GM23338 (cell line): ENCODE results near the gene GRM8. TPM values are rescaled to one million over a fixed set of nuclear protein-coding genes. Genes with fewer than 3 reads are reported as not detected.

Experiments used
- ATAC-seq: fragments of 200-7000 bp; cut with Tn5 transposase; 3 replicates; pipeline ENCODE4 v1.9.1; 2020
- DNase-seq: peaks from one replicate; pipeline ENCODE4 v3.0.0-alpha.2; 2015; ENCODE audit warnings: low spot score
- H2AFZ ChIP-seq: fragments of 200-600 bp; sonication (generic); 2 replicates; pipeline ENCODE4 v1.8.0; 2016; ENCODE audit warnings: antibody characterized with exemption, mild to moderate bottlenecking, moderate library complexity
- H3F3A ChIP-seq: fragments of 200-600 bp; sonication (generic); replicated peaks from 2 replicates; pipeline ENCODE4 v1.8.0; 2017; ENCODE audit warnings: antibody characterized with exemption, mixed run types, low read depth
- H3K27ac ChIP-seq: fragments of 200-600 bp; sonication (generic); 2 replicates; pipeline ENCODE4 v1.6.1; 2016; ENCODE audit warnings: low read depth
- H3K27me3 ChIP-seq: fragments of 200-600 bp; sonication (generic); 2 replicates; pipeline ENCODE4 v1.8.0; 2016; ENCODE audit warnings: mild to moderate bottlenecking, mixed run types, moderate library complexity; ENCODE audit not compliant: insufficient read depth
- H3K36me3 ChIP-seq: fragments of 200-600 bp; sonication (generic); 2 replicates; pipeline ENCODE4 v1.8.0; 2016; ENCODE audit warnings: mild to moderate bottlenecking; ENCODE audit not compliant: insufficient read depth
- H3K4me1 ChIP-seq: fragments of 200-600 bp; sonication (generic); 2 replicates; pipeline ENCODE4 v1.8.0; 2016; ENCODE audit warnings: mild to moderate bottlenecking, moderate library complexity; ENCODE audit not compliant: insufficient read depth
- H3K4me2 ChIP-seq: fragments of 200-600 bp; sonication (generic); 2 replicates; pipeline ENCODE4 v1.7.1; 2017; ENCODE audit warnings: mixed run types
- H3K4me3 ChIP-seq: fragments of 200-600 bp; sonication (generic); 2 replicates; pipeline ENCODE4 v1.6.1; 2016; ENCODE audit warnings: mixed run types
- H3K79me2 ChIP-seq: fragments of 200-600 bp; sonication (generic); replicated peaks from 2 replicates; pipeline ENCODE4 v1.8.0; 2017; ENCODE audit warnings: mild to moderate bottlenecking; ENCODE audit not compliant: insufficient read depth
- H3K9me2 ChIP-seq: fragments of 200-600 bp; sonication (generic); 2 replicates; pipeline ENCODE4 v1.8.0; 2017; ENCODE audit not compliant: insufficient read depth
- H4K20me1 ChIP-seq: fragments of 200-600 bp; sonication (generic); replicated peaks from 2 replicates; pipeline ENCODE4 v1.8.0; 2017; ENCODE audit warnings: mild to moderate bottlenecking; ENCODE audit not compliant: insufficient read depth
- H3K27ac Mint-ChIP-seq: 2 replicates; pipeline ENCODE4 v1.8.0; 2020; ENCODE audit warnings: inconsistent platforms, mild to moderate bottlenecking, moderate library complexity, mixed read lengths
- H3K27me3 Mint-ChIP-seq: 3 replicates; pipeline ENCODE4 v1.8.0; 2022; ENCODE audit warnings: low read depth, mild to moderate bottlenecking, moderate library complexity, mixed read lengths, inconsistent platforms; ENCODE audit not compliant: insufficient read depth, poor library complexity
- H3K36me3 Mint-ChIP-seq: 3 replicates; pipeline ENCODE4 v1.8.0; 2021; ENCODE audit warnings: low read depth, mild to moderate bottlenecking, inconsistent platforms, moderate library complexity, mixed read lengths
- H3K4me1 Mint-ChIP-seq: 3 replicates; pipeline ENCODE4 v1.8.0; 2020; ENCODE audit warnings: mild to moderate bottlenecking, inconsistent platforms, mixed read lengths
- H3K4me3 Mint-ChIP-seq: 3 replicates; pipeline ENCODE4 v1.8.0; 2021; ENCODE audit warnings: moderate library complexity, mild to moderate bottlenecking, inconsistent platforms, mixed read lengths
- H3K9me3 Mint-ChIP-seq: 3 replicates; pipeline ENCODE4 v1.8.0; 2020; ENCODE audit warnings: moderate library complexity, mild to moderate bottlenecking, inconsistent platforms, mixed read lengths
- CREB1 ChIP-seq: fragments of 250-450 bp; sonication (Bioruptor Pico); IDR thresholded peaks from 2 replicates; pipeline ENCODE4 v1.5.0; 2020; ENCODE audit warnings: low read depth, mild to moderate bottlenecking, moderate library complexity
- ETS1 ChIP-seq: IDR thresholded peaks from 2 replicates; pipeline ENCODE4 v1.6.1; 2016; ENCODE audit warnings: antibody characterized with exemption
- EZH2 ChIP-seq: fragments of 200-600 bp; sonication (generic); IDR thresholded peaks from one replicate; pipeline ENCODE4 v1.8.0; 2017; ENCODE audit warnings: antibody characterized with exemption, mild to moderate bottlenecking, low read depth; ENCODE audit not compliant: unreplicated experiment
- EZH2phosphoT487 ChIP-seq: fragments of 200-600 bp; sonication (generic); IDR thresholded peaks from one replicate; pipeline ENCODE4 v1.8.1; 2018; ENCODE audit warnings: antibody characterized with exemption; ENCODE audit not compliant: unreplicated experiment
- JUNB ChIP-seq: IDR thresholded peaks from one replicate; pipeline ENCODE4 v1.6.1; 2016; ENCODE audit warnings: antibody characterized with exemption; ENCODE audit not compliant: unreplicated experiment
- NANOG ChIP-seq: IDR thresholded peaks from 2 replicates; pipeline ENCODE4 v1.6.1; 2016; ENCODE audit warnings: antibody characterized with exemption, borderline replicate concordance
- POLR2AphosphoS5 ChIP-seq: IDR thresholded peaks from 2 replicates; pipeline ENCODE4 v1.6.1; 2016; ENCODE audit warnings: antibody characterized with exemption, low read depth
- STAT1 ChIP-seq: IDR thresholded peaks from one replicate; pipeline ENCODE4 v1.6.1; 2016; ENCODE audit warnings: antibody characterized with exemption; ENCODE audit not compliant: unreplicated experiment
- ZNF114 ChIP-seq: fragments of 250-450 bp; sonication (Bioruptor Pico); IDR thresholded peaks from 2 replicates; pipeline ENCODE4 v1.5.0; 2020; ENCODE audit warnings: mild to moderate bottlenecking, moderate library complexity
- ZNF331 ChIP-seq: fragments of 250-450 bp; sonication (Bioruptor Pico); IDR thresholded peaks from 2 replicates; pipeline ENCODE4 v1.5.0; 2020; ENCODE audit warnings: low read depth, mild to moderate bottlenecking, moderate library complexity
- polyA plus RNA-seq: library from polyadenylated mRNA; unstranded; fragments of >200 nt; fragmentation: Nextera tagmentation; extraction: Ambion mirVana; gene quantifications from 2 replicates; pipeline ENCODE4 v1.2.1, GENCODE V29; 2016
- total RNA-seq: library from RNA; depleted of rRNA; stranded (reverse); fragments of >200 nt; shearing (Covaris generic); gene quantifications from 2 replicates; pipeline ENCODE4 v1.2.3, GENCODE V29; 2014
- TF ChIP-seq, protein P1 (sequence below), 2 experiments: fragments of 200-600 bp in 1 of 2; sonication (generic) in 1 of 2; conservative IDR thresholded peaks; 2 replicates each; pipeline versions ENCODE4 v1.5.1 to v1.6.1; 2016 to 2017; ENCODE audit warnings: antibody characterized with exemption in 2 of 2, low read depth in 2 of 2, mild to moderate bottlenecking in 2 of 2, moderate library complexity in 1 of 2
- TF ChIP-seq, protein P2 (sequence below): IDR thresholded peaks from one replicate; pipeline ENCODE4 v1.6.1; 2018; ENCODE audit warnings: antibody characterized with exemption; ENCODE audit not compliant: unreplicated experiment

The GRM8 gene
- total and polyA plus RNA-seq, 2 experiments from 2014 or later = 1.9 to 6.6 TPM

GRCh38 chr7:126750207-126750911 is 502.4 kb downstream of the GRM8 start:
- Histone ChIP-seq H3K79me2 (no peaks in the 10 kb centered on the region), H3K27ac (no peak overlapping the region), H3K9me2 (no peaks in the 10 kb centered on the region), H2AFZ (no peak overlapping the region), H3K4me3 (no peak overlapping the region), H3K27me3 (no peaks in the 10 kb centered on the region), H3K4me2 (no peak overlapping the region), H3K4me1 (no peaks in the 10 kb centered on the region; the same call in 1 of the 2 replicates), H3K36me3 (no peaks in the 10 kb centered on the region), H4K20me1 (no peaks in the 10 kb centered on the region), H3F3A (no peaks in the 10 kb centered on the region)
- DNase-seq = no peak
- no peak overlapping the region for H3K27ac Mint-ChIP-seq
- no peak for ATAC-seq
- H3K4me3 Mint-ChIP-seq = no peak overlapping the region
- peaks cover 6% of the 10 kb centered on the region; the same call in 2 of the 3 replicates for H3K4me1 Mint-ChIP-seq
- H3K27me3 Mint-ChIP-seq = no peaks in the 10 kb centered on the region
- no peaks in the 10 kb centered on the region for H3K9me3 Mint-ChIP-seq
- no peaks in the 10 kb centered on the region for H3K36me3 Mint-ChIP-seq
- TF ChIP-seq, protein P1, sequence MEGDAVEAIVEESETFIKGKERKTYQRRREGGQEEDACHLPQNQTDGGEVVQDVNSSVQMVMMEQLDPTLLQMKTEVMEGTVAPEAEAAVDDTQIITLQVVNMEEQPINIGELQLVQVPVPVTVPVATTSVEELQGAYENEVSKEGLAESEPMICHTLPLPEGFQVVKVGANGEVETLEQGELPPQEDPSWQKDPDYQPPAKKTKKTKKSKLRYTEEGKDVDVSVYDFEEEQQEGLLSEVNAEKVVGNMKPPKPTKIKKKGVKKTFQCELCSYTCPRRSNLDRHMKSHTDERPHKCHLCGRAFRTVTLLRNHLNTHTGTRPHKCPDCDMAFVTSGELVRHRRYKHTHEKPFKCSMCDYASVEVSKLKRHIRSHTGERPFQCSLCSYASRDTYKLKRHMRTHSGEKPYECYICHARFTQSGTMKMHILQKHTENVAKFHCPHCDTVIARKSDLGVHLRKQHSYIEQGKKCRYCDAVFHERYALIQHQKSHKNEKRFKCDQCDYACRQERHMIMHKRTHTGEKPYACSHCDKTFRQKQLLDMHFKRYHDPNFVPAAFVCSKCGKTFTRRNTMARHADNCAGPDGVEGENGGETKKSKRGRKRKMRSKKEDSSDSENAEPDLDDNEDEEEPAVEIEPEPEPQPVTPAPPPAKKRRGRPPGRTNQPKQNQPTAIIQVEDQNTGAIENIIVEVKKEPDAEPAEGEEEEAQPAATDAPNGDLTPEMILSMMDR (conservative IDR thresholded peaks at IDR 0.05; ENCODE audit: low read depth in 2 of 2) = no peak
- TF ChIP-seq, protein P2, sequence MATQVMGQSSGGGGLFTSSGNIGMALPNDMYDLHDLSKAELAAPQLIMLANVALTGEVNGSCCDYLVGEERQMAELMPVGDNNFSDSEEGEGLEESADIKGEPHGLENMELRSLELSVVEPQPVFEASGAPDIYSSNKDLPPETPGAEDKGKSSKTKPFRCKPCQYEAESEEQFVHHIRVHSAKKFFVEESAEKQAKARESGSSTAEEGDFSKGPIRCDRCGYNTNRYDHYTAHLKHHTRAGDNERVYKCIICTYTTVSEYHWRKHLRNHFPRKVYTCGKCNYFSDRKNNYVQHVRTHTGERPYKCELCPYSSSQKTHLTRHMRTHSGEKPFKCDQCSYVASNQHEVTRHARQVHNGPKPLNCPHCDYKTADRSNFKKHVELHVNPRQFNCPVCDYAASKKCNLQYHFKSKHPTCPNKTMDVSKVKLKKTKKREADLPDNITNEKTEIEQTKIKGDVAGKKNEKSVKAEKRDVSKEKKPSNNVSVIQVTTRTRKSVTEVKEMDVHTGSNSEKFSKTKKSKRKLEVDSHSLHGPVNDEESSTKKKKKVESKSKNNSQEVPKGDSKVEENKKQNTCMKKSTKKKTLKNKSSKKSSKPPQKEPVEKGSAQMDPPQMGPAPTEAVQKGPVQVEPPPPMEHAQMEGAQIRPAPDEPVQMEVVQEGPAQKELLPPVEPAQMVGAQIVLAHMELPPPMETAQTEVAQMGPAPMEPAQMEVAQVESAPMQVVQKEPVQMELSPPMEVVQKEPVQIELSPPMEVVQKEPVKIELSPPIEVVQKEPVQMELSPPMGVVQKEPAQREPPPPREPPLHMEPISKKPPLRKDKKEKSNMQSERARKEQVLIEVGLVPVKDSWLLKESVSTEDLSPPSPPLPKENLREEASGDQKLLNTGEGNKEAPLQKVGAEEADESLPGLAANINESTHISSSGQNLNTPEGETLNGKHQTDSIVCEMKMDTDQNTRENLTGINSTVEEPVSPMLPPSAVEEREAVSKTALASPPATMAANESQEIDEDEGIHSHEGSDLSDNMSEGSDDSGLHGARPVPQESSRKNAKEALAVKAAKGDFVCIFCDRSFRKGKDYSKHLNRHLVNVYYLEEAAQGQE = no peak
- no peak for TF ChIP-seq EZH2phosphoT487
- TF ChIP-seq ZNF331 (CRISPR knock-in tag) = no peak
- no peak for TF ChIP-seq JUNB
- TF ChIP-seq EZH2 = no peak
- TF ChIP-seq CREB1 (CRISPR knock-in tag) = no peak
- TF ChIP-seq NANOG = no peak
- no peak for TF ChIP-seq ZNF114 (CRISPR knock-in tag)
- no peak for TF ChIP-seq STAT1
- no peak for TF ChIP-seq ETS1
- no peak for TF ChIP-seq POLR2AphosphoS5
